GM12878 (cell line): ENCODE measurements around the gene ZYX. TPM values are rescaled to one million over a fixed set of nuclear protein-coding genes. Genes with fewer than 3 reads are reported as not detected.

Experiments used
- BCL11A ChIP-seq: IDR thresholded peaks from 2 replicates; pipeline ENCODE4 v1.6.1; 2011; ENCODE audit warnings: low read depth, low read length
- CBX3 ChIP-seq: fragments of 200-600 bp; sonication (generic); IDR thresholded peaks from 2 replicates; pipeline ENCODE4 v1.6.1; 2016; ENCODE audit warnings: low read depth, borderline replicate concordance
- CHD1 ChIP-seq: IDR thresholded peaks from 2 replicates; pipeline ENCODE4 v1.6.1; 2012; ENCODE audit warnings: low read depth, low read length, improper control_type of control experiment
- EGR1 ChIP-seq, 2 experiments: IDR thresholded peaks; 1 replicate in 1 of 2; 2 replicates in 1 of 2; pipeline ENCODE4 v1.6.1; 2011 to 2012; ENCODE audit warnings: low read depth in 2 of 2, low read length in 2 of 2, borderline replicate concordance in 1 of 2, mild to moderate bottlenecking in 1 of 2, moderate library complexity in 1 of 2
- JUNB ChIP-seq: IDR thresholded peaks from 2 replicates; pipeline ENCODE4 v1.6.1; 2016; ENCODE audit warnings: antibody characterized with exemption, mild to moderate bottlenecking
- JUND ChIP-seq: IDR thresholded peaks from 2 replicates; pipeline ENCODE4 v1.6.1; 2012; ENCODE audit warnings: low read depth, mild to moderate bottlenecking, low read length, improper control_type of control experiment, moderate library complexity
- LARP7 ChIP-seq: fragments of 450-650 bp; IDR thresholded peaks from 2 replicates; pipeline ENCODE4 v1.6.1; 2017; ENCODE audit warnings: mild to moderate bottlenecking
- MEF2B ChIP-seq: fragments of 450-650 bp; IDR thresholded peaks from 2 replicates; pipeline ENCODE4 v1.6.1; 2018; ENCODE audit warnings: mild to moderate bottlenecking, moderate library complexity; ENCODE audit not compliant: partially characterized antibody, poor library complexity, severe bottlenecking
- PAX5 ChIP-seq: IDR thresholded peaks from 2 replicates; pipeline ENCODE4 v1.6.1; 2011; ENCODE audit warnings: low read depth, low read length, borderline replicate concordance
- SMARCA5 ChIP-seq: fragments of 450-650 bp; IDR thresholded peaks from 2 replicates; pipeline ENCODE4 v1.6.1; 2017; ENCODE audit warnings: mild to moderate bottlenecking
- TCF12 ChIP-seq: IDR thresholded peaks from 2 replicates; pipeline ENCODE4 v1.6.1; 2011; ENCODE audit warnings: low read depth, mild to moderate bottlenecking, low read length
- ZZZ3 ChIP-seq: IDR thresholded peaks from 2 replicates; pipeline ENCODE4 v1.6.1; 2011; ENCODE audit warnings: low read depth; ENCODE audit not compliant: control insufficient read depth, insufficient read length
- polyA plus RNA-seq, 11 experiments: library from polyadenylated mRNA; depleted of rRNA in 4 of 11; unstranded in 6 of 11; stranded (reverse) in 5 of 11; fragments of >200 nt; fragmentation: Nextera tagmentation in 4 of 11; fragmentation: Illumina TruSeq in 1 of 11; extraction: Ambion mirVana in 4 of 11; extraction: Trizol in 1 of 11; gene quantifications; 1 replicate in 1 of 11; 2 replicates in 10 of 11; pipeline versions ENCODE4 v1.2.1 to v1.2.3, GENCODE V29; 2011 to 2016; ENCODE audit warnings: inconsistent platforms in 2 of 11, missing spikeins in 2 of 11, low read depth in 1 of 11
- total RNA-seq, 4 experiments: library from RNA; depleted of rRNA in 3 of 4; stranded (reverse); fragments of >200 nt in 3 of 4; fragmentation: Illumina TruSeq in 1 of 4; extraction: Trizol in 1 of 4; gene quantifications; 2 replicates each; pipeline versions ENCODE4 v1.2.1 to v1.2.3, GENCODE V29; 2013 to 2021
- TF ChIP-seq, protein P1 (sequence below): fragments of 450-650 bp; IDR thresholded peaks from 2 replicates; pipeline ENCODE4 v1.6.1; 2017; ENCODE audit warnings: borderline replicate concordance
- TF ChIP-seq, protein P2 (sequence below): fragments of 150-350 bp; IDR thresholded peaks from 2 replicates; pipeline ENCODE4 v1.6.1; 2014; ENCODE audit warnings: mild to moderate bottlenecking, low read depth, low read length
- TF ChIP-seq, protein P3 (sequence below): fragments of 450-650 bp; conservative IDR thresholded peaks from 2 replicates; pipeline ENCODE4 v1.6.1; 2017; ENCODE audit warnings: mild to moderate bottlenecking, moderate library complexity
- TF ChIP-seq, protein P4 (sequence below): fragments of 450-650 bp; formaldehyde crosslinking; IDR thresholded peaks from 2 replicates; pipeline ENCODE4 v1.5.0; 2022; ENCODE audit warnings: mild to moderate bottlenecking, missing genetic modification characterization
- TF ChIP-seq, protein P5 (sequence below): fragments of 450-650 bp; IDR thresholded peaks from 2 replicates; pipeline ENCODE4 v1.6.1; 2016; ENCODE audit warnings: mild to moderate bottlenecking
- TF ChIP-seq, protein P6 (sequence below): IDR thresholded peaks from 2 replicates; pipeline ENCODE4 v1.6.1; 2012; ENCODE audit warnings: low read depth, low read length, improper control_type of control experiment

ZYX gene
- total and polyA plus RNA-seq, 10 of the 15 experiments (the other 5 are each of a cell fraction or from before 2014, with no cell fraction given) = 2.1 to 100 (median 27.6) TPM

DNA sequence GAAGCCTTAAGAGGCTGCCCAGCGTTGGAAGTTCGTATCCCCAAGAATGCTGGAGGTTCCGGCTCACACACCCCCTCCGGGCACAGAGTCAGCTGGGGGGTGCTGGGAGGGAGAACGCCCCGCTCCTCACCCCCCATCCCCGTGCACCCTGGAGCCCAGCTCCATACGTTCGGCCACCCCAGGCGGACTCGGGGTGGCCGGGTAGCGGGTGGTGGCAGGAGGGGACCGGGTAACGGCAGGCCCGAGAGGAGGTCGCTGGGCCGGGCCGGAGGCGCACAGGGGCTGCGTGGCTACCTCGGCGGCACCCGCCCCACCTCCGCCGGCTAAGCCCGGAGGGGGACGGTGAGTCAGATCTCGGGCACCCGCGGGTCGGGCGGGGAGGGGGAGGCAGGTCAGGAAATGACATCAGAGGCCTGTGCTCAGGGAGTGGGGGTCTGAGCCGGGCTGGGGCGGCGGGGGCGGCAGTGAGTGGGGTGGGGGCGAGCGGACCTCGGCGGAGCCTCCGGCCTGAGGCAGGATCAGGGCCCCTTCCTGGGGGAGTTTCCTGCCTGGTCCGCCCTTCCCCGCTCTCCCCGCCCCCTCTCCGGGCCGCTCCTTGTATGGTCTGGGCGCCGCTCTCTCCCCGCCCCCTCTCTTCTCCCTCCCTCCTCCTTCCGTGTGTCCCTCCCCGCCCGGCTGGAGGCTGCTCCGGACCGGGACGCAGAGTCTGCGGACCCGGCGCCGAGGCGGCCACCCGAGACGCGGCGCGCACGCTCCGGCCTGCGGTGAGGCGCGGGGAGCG, at the start of gene ZYX (continued):
- peak; percentile 24 for TF ChIP-seq SMARCA5
- peak; percentile 88 for TF ChIP-seq LARP7
- TF ChIP-seq CBX3 = no peak
- TF ChIP-seq MEF2B = peak; percentile 18
- TF ChIP-seq, protein P1, sequence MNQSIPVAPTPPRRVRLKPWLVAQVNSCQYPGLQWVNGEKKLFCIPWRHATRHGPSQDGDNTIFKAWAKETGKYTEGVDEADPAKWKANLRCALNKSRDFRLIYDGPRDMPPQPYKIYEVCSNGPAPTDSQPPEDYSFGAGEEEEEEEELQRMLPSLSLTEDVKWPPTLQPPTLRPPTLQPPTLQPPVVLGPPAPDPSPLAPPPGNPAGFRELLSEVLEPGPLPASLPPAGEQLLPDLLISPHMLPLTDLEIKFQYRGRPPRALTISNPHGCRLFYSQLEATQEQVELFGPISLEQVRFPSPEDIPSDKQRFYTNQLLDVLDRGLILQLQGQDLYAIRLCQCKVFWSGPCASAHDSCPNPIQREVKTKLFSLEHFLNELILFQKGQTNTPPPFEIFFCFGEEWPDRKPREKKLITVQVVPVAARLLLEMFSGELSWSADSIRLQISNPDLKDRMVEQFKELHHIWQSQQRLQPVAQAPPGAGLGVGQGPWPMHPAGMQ = no peak
- TF ChIP-seq, protein P2, sequence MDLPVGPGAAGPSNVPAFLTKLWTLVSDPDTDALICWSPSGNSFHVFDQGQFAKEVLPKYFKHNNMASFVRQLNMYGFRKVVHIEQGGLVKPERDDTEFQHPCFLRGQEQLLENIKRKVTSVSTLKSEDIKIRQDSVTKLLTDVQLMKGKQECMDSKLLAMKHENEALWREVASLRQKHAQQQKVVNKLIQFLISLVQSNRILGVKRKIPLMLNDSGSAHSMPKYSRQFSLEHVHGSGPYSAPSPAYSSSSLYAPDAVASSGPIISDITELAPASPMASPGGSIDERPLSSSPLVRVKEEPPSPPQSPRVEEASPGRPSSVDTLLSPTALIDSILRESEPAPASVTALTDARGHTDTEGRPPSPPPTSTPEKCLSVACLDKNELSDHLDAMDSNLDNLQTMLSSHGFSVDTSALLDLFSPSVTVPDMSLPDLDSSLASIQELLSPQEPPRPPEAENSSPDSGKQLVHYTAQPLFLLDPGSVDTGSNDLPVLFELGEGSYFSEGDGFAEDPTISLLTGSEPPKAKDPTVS = no peak
- no peak for TF ChIP-seq JUNB
- TF ChIP-seq BCL11A = 0 out of 2 replicates have a peak, but pooled peaks have one; percentile 5
- TF ChIP-seq TCF12 = no peak
- peak in 1 of 2 experiments; percentile 93; a peak in 2 of 3 replicates for TF ChIP-seq EGR1 (IDR thresholded peaks at IDR 0.05; ENCODE audit: borderline replicate concordance in 1 of 2, low read depth in 2 of 2, low read length in 2 of 2)
- TF ChIP-seq, protein P3, sequence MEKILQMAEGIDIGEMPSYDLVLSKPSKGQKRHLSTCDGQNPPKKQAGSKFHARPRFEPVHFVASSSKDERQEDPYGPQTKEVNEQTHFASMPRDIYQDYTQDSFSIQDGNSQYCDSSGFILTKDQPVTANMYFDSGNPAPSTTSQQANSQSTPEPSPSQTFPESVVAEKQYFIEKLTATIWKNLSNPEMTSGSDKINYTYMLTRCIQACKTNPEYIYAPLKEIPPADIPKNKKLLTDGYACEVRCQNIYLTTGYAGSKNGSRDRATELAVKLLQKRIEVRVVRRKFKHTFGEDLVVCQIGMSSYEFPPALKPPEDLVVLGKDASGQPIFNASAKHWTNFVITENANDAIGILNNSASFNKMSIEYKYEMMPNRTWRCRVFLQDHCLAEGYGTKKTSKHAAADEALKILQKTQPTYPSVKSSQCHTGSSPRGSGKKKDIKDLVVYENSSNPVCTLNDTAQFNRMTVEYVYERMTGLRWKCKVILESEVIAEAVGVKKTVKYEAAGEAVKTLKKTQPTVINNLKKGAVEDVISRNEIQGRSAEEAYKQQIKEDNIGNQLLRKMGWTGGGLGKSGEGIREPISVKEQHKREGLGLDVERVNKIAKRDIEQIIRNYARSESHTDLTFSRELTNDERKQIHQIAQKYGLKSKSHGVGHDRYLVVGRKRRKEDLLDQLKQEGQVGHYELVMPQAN = peak; percentile 84
- TF ChIP-seq, protein P4, sequence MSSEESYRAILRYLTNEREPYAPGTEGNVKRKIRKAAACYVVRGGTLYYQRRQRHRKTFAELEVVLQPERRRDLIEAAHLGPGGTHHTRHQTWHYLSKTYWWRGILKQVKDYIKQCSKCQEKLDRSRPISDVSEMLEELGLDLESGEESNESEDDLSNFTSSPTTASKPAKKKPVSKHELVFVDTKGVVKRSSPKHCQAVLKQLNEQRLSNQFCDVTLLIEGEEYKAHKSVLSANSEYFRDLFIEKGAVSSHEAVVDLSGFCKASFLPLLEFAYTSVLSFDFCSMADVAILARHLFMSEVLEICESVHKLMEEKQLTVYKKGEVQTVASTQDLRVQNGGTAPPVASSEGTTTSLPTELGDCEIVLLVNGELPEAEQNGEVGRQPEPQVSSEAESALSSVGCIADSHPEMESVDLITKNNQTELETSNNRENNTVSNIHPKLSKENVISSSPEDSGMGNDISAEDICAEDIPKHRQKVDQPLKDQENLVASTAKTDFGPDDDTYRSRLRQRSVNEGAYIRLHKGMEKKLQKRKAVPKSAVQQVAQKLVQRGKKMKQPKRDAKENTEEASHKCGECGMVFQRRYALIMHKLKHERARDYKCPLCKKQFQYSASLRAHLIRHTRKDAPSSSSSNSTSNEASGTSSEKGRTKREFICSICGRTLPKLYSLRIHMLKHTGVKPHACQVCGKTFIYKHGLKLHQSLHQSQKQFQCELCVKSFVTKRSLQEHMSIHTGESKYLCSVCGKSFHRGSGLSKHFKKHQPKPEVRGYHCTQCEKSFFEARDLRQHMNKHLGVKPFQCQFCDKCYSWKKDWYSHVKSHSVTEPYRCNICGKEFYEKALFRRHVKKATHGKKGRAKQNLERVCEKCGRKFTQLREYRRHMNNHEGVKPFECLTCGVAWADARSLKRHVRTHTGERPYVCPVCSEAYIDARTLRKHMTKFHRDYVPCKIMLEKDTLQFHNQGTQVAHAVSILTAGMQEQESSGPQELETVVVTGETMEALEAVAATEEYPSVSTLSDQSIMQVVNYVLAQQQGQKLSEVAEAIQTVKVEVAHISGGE (CRISPR knock-in tag) = no peak
- TF ChIP-seq ZZZ3 = no peak
- peak; percentile 31; the same call in 1 of the 2 replicates for TF ChIP-seq PAX5
- TF ChIP-seq, protein P5, sequence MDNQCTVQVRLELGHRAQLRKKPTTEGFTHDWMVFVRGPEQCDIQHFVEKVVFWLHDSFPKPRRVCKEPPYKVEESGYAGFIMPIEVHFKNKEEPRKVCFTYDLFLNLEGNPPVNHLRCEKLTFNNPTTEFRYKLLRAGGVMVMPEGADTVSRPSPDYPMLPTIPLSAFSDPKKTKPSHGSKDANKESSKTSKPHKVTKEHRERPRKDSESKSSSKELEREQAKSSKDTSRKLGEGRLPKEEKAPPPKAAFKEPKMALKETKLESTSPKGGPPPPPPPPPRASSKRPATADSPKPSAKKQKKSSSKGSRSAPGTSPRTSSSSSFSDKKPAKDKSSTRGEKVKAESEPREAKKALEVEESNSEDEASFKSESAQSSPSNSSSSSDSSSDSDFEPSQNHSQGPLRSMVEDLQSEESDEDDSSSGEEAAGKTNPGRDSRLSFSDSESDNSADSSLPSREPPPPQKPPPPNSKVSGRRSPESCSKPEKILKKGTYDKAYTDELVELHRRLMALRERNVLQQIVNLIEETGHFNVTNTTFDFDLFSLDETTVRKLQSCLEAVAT = no peak
- TF ChIP-seq JUND = no peak
- TF ChIP-seq, protein P6, sequence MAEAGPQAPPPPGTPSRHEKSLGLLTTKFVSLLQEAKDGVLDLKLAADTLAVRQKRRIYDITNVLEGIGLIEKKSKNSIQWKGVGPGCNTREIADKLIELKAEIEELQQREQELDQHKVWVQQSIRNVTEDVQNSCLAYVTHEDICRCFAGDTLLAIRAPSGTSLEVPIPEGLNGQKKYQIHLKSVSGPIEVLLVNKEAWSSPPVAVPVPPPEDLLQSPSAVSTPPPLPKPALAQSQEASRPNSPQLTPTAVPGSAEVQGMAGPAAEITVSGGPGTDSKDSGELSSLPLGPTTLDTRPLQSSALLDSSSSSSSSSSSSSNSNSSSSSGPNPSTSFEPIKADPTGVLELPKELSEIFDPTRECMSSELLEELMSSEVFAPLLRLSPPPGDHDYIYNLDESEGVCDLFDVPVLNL = no peak
- TF ChIP-seq CHD1 = no peak
